ENCODE data around the gene DBNDD1. TPM values are rescaled to one million over a fixed set of nuclear protein-coding genes. Genes with fewer than 3 reads are reported as not detected.

The DBNDD1 gene
- total and polyA plus RNA-seq, 8 donors, result 6.2 to 12.9 (median 9.5) TPM

DNA sequence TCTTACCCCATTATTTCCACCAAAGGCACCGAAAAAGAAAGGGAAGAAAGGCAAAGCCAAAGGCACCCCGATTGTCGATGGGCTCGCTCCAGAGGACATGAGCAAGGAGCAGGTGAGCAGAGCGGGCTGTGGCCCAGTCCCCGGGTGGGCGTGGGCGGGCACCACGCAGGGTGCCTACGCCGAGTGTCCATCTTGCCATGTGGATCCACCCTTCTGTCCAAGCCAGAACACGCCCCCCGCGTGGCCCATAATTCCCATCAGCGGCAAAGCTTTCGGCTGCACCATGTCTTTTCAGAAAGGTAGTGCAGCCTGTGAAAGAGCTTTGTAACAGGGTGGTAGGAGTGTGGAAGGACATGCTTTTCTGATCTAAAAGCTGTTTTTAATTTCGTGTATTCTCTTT is 8.4 kb upstream of the DBNDD1 start:
- no peaks in the 10 kb centered on the region for H3K9me3 ChIP-seq
- peaks cover 0 to 4% (median 0%) of the 10 kb centered on the region in 3 donors for H3K36me3 ChIP-seq
- no peak overlapping the region for H3K27ac ChIP-seq
- ATAC-seq (no peak), DNase-seq (peak in 2 of 6 donors; percentile 13 to 36), FAIRE-seq (no peak)
- peaks cover 0 to 7% (median 4%) of the 10 kb centered on the region in 3 donors for H3K4me1 ChIP-seq
- no peak overlapping the region for H3K4me3 ChIP-seq
- WGBS, 2 donors, result 92 to 96% methylated on average over 17 of the region's 17 CpGs
- intact Hi-C loops (cut with DNase I), result no loop called here
- H3K27me3 ChIP-seq, result no peaks in the 10 kb centered on the region
- TF ChIP-seq, protein P1, sequence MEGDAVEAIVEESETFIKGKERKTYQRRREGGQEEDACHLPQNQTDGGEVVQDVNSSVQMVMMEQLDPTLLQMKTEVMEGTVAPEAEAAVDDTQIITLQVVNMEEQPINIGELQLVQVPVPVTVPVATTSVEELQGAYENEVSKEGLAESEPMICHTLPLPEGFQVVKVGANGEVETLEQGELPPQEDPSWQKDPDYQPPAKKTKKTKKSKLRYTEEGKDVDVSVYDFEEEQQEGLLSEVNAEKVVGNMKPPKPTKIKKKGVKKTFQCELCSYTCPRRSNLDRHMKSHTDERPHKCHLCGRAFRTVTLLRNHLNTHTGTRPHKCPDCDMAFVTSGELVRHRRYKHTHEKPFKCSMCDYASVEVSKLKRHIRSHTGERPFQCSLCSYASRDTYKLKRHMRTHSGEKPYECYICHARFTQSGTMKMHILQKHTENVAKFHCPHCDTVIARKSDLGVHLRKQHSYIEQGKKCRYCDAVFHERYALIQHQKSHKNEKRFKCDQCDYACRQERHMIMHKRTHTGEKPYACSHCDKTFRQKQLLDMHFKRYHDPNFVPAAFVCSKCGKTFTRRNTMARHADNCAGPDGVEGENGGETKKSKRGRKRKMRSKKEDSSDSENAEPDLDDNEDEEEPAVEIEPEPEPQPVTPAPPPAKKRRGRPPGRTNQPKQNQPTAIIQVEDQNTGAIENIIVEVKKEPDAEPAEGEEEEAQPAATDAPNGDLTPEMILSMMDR (IDR thresholded peaks at IDR 0.05), result no peak

DNA sequence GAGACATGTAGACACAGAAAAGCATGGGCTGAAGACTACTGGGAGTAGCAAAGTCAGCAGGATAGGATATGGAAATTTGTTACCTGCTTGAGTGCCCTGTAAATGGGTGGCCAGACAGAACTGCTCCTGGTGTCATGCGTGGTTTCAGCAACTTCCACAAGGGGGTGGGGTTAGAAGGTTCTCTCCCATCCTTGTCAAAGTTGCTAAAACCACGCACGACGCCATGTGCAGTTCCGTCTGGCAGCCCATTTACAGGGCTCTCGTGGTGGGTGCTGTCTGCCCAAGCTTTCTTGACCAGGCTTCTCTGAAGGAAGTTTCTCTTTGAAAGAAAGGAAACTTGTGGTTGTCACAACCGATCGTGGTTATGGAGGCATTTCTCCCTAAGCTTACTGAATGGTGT is 6.9 kb upstream of the DBNDD1 start:
- intact Hi-C loops (cut with DNase I), result no loop called here
- FAIRE-seq, result no peak
- WGBS, 2 donors, result 82 to 89% methylated on average over 8 of the region's 8 CpGs
- H3K27ac ChIP-seq, result no peak overlapping the region
- no peaks in the 10 kb centered on the region for H3K9me3 ChIP-seq
- peaks cover 0 to 12% (median 10%) of the 10 kb centered on the region in 3 donors for H3K4me1 ChIP-seq
- TF ChIP-seq, protein P1 (IDR thresholded peaks at IDR 0.05), result no peak
- peaks cover 0 to 4% (median 0%) of the 10 kb centered on the region in 3 donors for H3K36me3 ChIP-seq
- H3K27me3 ChIP-seq, result no peaks in the 10 kb centered on the region
- ATAC-seq, result no peak
- peak in 1 of 6 donors; percentile 1 for DNase-seq
- no peak overlapping the region for H3K4me3 ChIP-seq

DNA sequence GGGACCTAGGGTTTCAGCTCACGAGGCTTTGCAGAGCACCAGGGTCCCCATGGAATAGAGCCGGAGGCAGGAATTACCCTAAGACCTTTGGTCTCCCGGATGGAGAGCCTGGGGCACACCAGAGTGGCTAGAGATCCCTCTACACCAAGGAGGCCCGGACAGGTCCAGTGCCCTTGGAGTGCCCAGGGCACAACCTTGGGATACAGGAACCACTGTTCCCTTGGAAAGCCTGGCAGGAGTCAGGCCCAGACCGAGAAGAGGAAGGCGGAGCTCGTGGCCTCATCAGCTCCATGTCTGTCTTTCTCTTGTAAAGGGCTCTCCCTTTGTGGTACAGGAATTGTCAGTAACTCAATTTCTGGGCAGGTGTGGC is 3.8 kb upstream of the DBNDD1 start:
- WGBS, 2 donors, result 23% methylated on average over 7 of the region's 7 CpGs
- FAIRE-seq, result no peak
- intact Hi-C loops (cut with DNase I), result no loop called here
- peaks cover 6 to 20% (median 20%) of the 10 kb centered on the region in 3 donors for H3K4me1 ChIP-seq
- H3K27me3 ChIP-seq, result no peaks in the 10 kb centered on the region
- no peaks in the 10 kb centered on the region for H3K9me3 ChIP-seq
- peak in 2 of 4 donors; percentile 1 to 3 for ATAC-seq
- DNase-seq, result peak in 3 of 6 donors; percentile 14 to 54 (median 35)
- no peaks in the 10 kb centered on the region for H3K36me3 ChIP-seq
- TF ChIP-seq, protein P1 (IDR thresholded peaks at IDR 0.05), result no peak
- H3K4me3 ChIP-seq, result peak overlapping the region; percentile 61 to 75 (median 68)
- peak overlapping the region in 3 of 4 donors; percentile 9 to 36 (median 26) for H3K27ac ChIP-seq

DNA sequence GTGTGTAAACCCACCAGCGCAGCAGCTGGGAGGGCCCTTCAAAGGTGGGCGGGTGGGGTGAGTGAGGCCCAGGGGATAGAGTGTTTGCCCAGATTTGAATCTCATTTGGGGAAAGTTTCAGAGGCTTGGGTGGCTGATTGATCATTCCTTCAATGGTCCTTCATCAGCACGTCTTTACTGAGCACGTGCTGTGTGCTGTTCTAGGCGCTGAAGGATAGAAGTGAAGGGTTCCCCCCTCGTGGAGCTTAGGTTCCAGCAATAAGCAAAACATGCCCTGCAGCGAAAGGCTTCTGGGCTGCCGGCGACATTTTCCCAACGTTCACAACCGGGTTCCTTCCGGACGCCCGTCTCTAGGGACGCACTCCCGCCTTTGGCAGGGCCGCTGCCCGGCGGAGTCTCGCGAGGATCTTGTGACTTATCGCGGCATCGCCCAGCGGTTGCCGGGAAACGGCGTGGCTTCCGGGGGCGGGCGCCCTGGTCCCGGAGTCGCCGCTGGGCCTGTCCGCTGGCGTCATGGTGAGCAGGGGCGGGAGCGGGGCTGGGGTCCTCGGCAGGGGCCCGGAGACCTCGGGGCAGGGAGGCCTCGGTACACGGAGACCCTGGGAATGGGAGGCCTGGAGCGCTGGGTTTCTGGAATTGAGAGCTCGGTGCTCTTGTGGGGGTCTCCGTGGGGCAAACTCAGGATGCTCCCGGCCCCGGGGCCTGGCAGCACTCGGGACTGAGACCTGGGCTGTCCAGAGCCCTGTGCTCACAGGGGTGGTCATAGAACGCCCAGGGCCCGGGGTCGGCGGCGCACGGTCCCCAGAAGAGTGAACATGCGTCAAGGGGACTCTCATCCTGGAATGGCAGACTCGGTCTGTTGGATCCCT is 3.2 kb upstream of the DBNDD1 start:
- ATAC-seq (peak; percentile 86 to 95 (median 90)), FAIRE-seq (no peak), DNase-seq (peak; percentile 92 to 98 (median 94))
- H3K9me3 ChIP-seq, result no peaks in the 10 kb centered on the region
- peaks cover 6 to 20% (median 20%) of the 10 kb centered on the region in 3 donors for H3K4me1 ChIP-seq
- whole genome bisulfite sequencing, 2 donors, result 4 to 5% methylated on average over 54 to 57 of the region's 57 CpGs
- H3K27me3 ChIP-seq, result no peaks in the 10 kb centered on the region
- intact Hi-C loops (cut with DNase I), result no loop called here
- peak overlapping the region in 3 of 4 donors; percentile 9 to 36 (median 26) for H3K27ac ChIP-seq
- TF ChIP-seq, protein P1 (IDR thresholded peaks at IDR 0.05), result no peak
- H3K36me3 ChIP-seq, result no peaks in the 10 kb centered on the region
- peak overlapping the region; percentile 61 to 75 (median 68) for H3K4me3 ChIP-seq

Measured in pancreas (tissue), 10 donors.